Spleen (tissue), 11 donors: ENCODE results near the gene GNMT. TPM values are rescaled to one million over a fixed set of nuclear protein-coding genes. Genes with fewer than 3 reads are reported as not detected.
A peak's percentile ranks its signal among the peaks of the same experiment; 100 is the strongest.

Source experiments
- DNase-seq: peaks from one replicate; pipeline ENCODE4 v3.0.0-alpha.2; 2020
- H3K27ac ChIP-seq, 8 donors: fragments of 200-600 bp; sonication (generic) in 7 of 8; 1 replicate in 4 of 8; 2 replicates in 4 of 8; pipeline versions ENCODE4 v1.5.0 to v1.8.0; 2016 to 2021; ENCODE audit warnings: inconsistent platforms in 4 of 8, mild to moderate bottlenecking in 4 of 8, moderate library complexity in 1 of 8
- H3K27me3 ChIP-seq, 7 donors: fragments of 200-600 bp; sonication (generic) in 6 of 7; replicated peaks in 1 of 7; 1 replicate in 4 of 7; 2 replicates in 3 of 7; pipeline versions ENCODE4 v1.5.0 to v1.8.0; 2016 to 2021; ENCODE audit warnings: inconsistent platforms in 3 of 7, mild to moderate bottlenecking in 1 of 7
- H3K36me3 ChIP-seq, 6 donors: fragments of 200-600 bp; sonication (generic) in 5 of 6; 1 replicate in 4 of 6; 2 replicates in 2 of 6; pipeline versions ENCODE4 v1.5.0 to v1.8.0; 2016 to 2021; ENCODE audit warnings: inconsistent platforms in 2 of 6
- H3K4me1 ChIP-seq, 6 donors: fragments of 200-600 bp; sonication (generic) in 5 of 6; 1 replicate in 3 of 6; 2 replicates in 3 of 6; pipeline versions ENCODE4 v1.5.0 to v1.8.0; 2016 to 2021; ENCODE audit warnings: inconsistent platforms in 3 of 6
- H3K4me3 ChIP-seq, 8 donors: fragments of 200-600 bp; sonication (generic) in 7 of 8; 1 replicate in 4 of 8; 2 replicates in 4 of 8; pipeline versions ENCODE4 v1.5.0 to v1.8.0; 2016 to 2021; ENCODE audit warnings: inconsistent platforms in 4 of 8, mild to moderate bottlenecking in 4 of 8, moderate library complexity in 2 of 8
- H3K9me3 ChIP-seq, 8 donors: fragments of 200-600 bp; sonication (generic) in 7 of 8; 1 replicate in 4 of 8; 2 replicates in 4 of 8; pipeline versions ENCODE4 v1.5.0 to v1.8.0; 2016 to 2021; ENCODE audit warnings: inconsistent platforms in 4 of 8
- POLR2A ChIP-seq, 3 donors: fragments of 450-650 bp; IDR thresholded peaks; one replicate each; pipeline ENCODE4 v1.5.1; 2017; ENCODE audit warnings: antibody characterized with exemption in 3 of 3, mild to moderate bottlenecking in 1 of 3
- POLR2AphosphoS5 ChIP-seq, 3 donors: sonication (generic); formaldehyde crosslinking; IDR thresholded peaks; one replicate each; pipeline ENCODE4 v1.5.1; 2017; ENCODE audit warnings: antibody characterized with exemption in 3 of 3
- WGBS, 5 donors: extraction: QIAGEN DNeasy Blood & Tissue Kit in 3 of 5; methylation state at CpG; one replicate each; pipeline versions ENCODE4 v1.1.5 to v1.1.7; 2013 to 2018; 5-methylcytosine and 5-hydroxymethylcytosine counted together
- intact Hi-C: fragments of 100-400 bp; cut with DNase I; formaldehyde crosslinking; loops from one replicate; pipeline ENCODE4 v1.15.0; 2023; ENCODE audit warnings: low total_unique reads
- polyA plus RNA-seq, 3 donors: library from polyadenylated mRNA; stranded (reverse); fragments of 200-250 nt; gene quantifications; one replicate each; pipeline ENCODE4 v1.2.1, GENCODE V29; 2013
- total RNA-seq, 7 donors: library from RNA; depleted of rRNA in 3 of 7; stranded (reverse); fragments of >200 nt in 3 of 7; fragmentation: NEBNext Ultra II Directional in 4 of 7; extraction: Animal tissue kit (Norgen Biotek cat#: 25700) in 4 of 7; gene quantifications; one replicate each; pipeline versions ENCODE4 v1.1.0 to v1.2.1, GENCODE V29; 2016 to 2021
- TF ChIP-seq, protein P1 (sequence below), 11 experiments: fragments of 200-600 bp in 7 of 11; fragments of 450-650 bp in 4 of 11; sonication (generic) in 4 of 11; IDR thresholded peaks in 8 of 11; conservative IDR thresholded peaks in 3 of 11; 1 replicate in 7 of 11; 2 replicates in 4 of 11; pipeline versions ENCODE4 v1.4.0 to v1.8.0; 2016 to 2021; ENCODE audit warnings: antibody characterized with exemption in 11 of 11, inconsistent platforms in 4 of 11, mild to moderate bottlenecking in 1 of 11
- donor health status: healthy with polysubstance abuse.
- donor health status: DM: no; HTN: no; CAD: no; lungs with moderate emphysema.
- donor health status: DM: no; HTN: no; CAD: no.
- donor health status: Bipolar disorder and iron deficiency.
- donor health status: healthy.
- donor health status: DM: no; HTN: no; CAD: no.
- donor health status: DM: yes; HTN: yes; CAD: no.

The GNMT gene
- total and polyA plus RNA-seq, 10 donors = 0.68 to 3.0 (median 2.0) TPM

DNA sequence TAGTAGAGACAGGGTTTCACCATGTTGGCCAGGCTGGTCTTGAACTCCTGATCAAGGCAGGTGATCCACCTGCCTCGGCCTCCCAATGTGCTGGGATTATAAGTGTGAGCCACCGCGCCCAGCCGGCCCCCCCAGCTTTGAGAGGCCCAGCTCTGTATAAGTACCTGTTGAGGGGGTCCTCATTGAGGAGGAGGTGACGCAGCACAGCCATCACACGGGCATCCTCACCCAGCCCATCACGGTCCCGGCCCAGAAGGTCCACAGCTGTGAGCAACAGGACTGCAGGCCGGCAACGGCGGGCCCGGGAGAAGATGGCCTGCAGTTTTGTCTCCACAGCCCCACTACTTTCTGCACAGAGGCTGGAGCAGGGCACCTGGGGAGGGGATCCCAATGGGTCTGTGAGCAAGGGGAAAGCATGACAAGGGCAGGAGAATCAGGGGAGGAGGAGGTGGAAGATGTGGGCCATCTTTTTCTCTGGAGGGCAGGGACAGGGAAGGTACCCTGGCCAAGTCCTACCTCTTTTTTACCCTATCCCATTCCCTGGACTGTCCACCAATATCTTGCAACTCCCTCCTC is 7.7 kb downstream of the GNMT start:
- peak; percentile 62 for DNase-seq
- Histone ChIP-seq H3K27me3 (no peaks in the 10 kb centered on the region), H3K36me3 (peaks cover 0 to 98% (median 55%) of the 10 kb centered on the region in 6 donors), H3K27ac (no peak overlapping the region), H3K4me3 (no peak overlapping the region), H3K9me3 (no peaks in the 10 kb centered on the region), H3K4me1 (no peaks in the 10 kb centered on the region)
- TF ChIP-seq POLR2A (IDR thresholded peaks at IDR 0.05) = no peak
- peak in 1 of 3 donors; percentile 14 for TF ChIP-seq POLR2AphosphoS5 (IDR thresholded peaks at IDR 0.05)
- 95 to 97% (median 97%) methylated on average over 9 to 12 of the region's 12 CpGs for WGBS, 5 donors
- intact Hi-C loops = no loop called here

DNA sequence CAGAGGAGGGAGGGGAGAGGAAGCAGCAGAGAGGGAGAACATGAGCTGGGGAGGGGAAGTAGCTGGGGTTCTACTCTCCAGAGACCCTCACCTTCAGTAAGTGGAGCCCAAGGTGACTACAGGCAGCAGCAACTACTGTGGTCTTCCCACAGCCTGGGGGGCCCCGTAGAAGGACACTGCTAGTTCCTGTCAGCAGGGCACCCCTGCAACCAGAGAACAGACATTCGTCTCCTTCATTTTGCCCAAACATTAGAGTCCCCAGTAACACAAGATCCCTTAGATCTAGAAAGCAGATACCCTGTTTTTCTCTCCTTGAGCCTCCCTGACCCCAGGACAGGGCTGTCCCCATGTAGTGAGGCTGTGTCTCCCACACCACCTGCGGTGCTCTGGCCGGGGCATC is 8.2 kb downstream of the GNMT start:
- Histone ChIP-seq H3K4me3 (no peak overlapping the region), H3K9me3 (no peaks in the 10 kb centered on the region), H3K4me1 (peaks cover 0 to 2% (median 0%) of the 10 kb centered on the region in 6 donors), H3K36me3 (peaks cover 0 to 98% (median 52%) of the 10 kb centered on the region in 6 donors), H3K27me3 (no peaks in the 10 kb centered on the region), H3K27ac (no peak overlapping the region)
- DNase-seq = no peak
- 73 to 100% (median 81%) methylated on average over 2 to 4 of the region's 4 CpGs for WGBS, 5 donors
- TF ChIP-seq, protein P1, sequence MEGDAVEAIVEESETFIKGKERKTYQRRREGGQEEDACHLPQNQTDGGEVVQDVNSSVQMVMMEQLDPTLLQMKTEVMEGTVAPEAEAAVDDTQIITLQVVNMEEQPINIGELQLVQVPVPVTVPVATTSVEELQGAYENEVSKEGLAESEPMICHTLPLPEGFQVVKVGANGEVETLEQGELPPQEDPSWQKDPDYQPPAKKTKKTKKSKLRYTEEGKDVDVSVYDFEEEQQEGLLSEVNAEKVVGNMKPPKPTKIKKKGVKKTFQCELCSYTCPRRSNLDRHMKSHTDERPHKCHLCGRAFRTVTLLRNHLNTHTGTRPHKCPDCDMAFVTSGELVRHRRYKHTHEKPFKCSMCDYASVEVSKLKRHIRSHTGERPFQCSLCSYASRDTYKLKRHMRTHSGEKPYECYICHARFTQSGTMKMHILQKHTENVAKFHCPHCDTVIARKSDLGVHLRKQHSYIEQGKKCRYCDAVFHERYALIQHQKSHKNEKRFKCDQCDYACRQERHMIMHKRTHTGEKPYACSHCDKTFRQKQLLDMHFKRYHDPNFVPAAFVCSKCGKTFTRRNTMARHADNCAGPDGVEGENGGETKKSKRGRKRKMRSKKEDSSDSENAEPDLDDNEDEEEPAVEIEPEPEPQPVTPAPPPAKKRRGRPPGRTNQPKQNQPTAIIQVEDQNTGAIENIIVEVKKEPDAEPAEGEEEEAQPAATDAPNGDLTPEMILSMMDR (IDR thresholded peaks at IDR 0.05 in 8 of 11, conservative IDR thresholded peaks at IDR 0.05 in 3 of 11) = no peak
- TF ChIP-seq POLR2AphosphoS5 (IDR thresholded peaks at IDR 0.05) (no peak), POLR2A (IDR thresholded peaks at IDR 0.05) (no peak)
- intact Hi-C loops = no loop called here

DNA sequence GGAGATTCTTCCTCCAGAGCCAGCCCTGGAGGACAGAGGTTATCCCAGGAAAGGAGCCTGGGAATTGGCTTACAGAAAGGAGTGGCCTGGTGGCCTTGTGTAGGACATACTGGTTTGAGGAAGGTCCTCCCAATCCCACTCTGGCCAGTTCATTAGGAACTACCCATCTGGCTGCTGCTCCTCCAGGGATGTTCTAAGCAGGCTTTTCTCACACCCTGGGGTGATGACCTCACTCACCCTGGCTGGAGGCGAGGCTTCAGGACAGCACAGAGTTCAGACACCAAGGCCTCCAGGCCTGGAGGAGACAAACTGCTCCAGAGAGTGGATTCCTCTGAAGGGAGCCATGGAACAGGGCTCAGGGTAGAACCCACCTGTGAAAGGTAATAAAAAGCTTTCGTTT is 8.9 kb downstream of the GNMT start:
- Histone ChIP-seq H3K4me3 (no peak overlapping the region), H3K36me3 (peaks cover 0 to 98% (median 47%) of the 10 kb centered on the region in 6 donors), H3K4me1 (peaks cover 0 to 7% (median 0%) of the 10 kb centered on the region in 6 donors), H3K9me3 (no peaks in the 10 kb centered on the region), H3K27ac (no peak overlapping the region), H3K27me3 (no peaks in the 10 kb centered on the region)
- TF ChIP-seq, protein P1 (IDR thresholded peaks at IDR 0.05 in 8 of 11, conservative IDR thresholded peaks at IDR 0.05 in 3 of 11) = no peak
- TF ChIP-seq POLR2A (IDR thresholded peaks at IDR 0.05) = no peak
- no peak for TF ChIP-seq POLR2AphosphoS5 (IDR thresholded peaks at IDR 0.05)
- DNase-seq = no peak
- 92 to 100% (median 95%) methylated on average over 2 of the region's 2 CpGs for WGBS, 5 donors
- intact Hi-C loops = no loop called here

DNA sequence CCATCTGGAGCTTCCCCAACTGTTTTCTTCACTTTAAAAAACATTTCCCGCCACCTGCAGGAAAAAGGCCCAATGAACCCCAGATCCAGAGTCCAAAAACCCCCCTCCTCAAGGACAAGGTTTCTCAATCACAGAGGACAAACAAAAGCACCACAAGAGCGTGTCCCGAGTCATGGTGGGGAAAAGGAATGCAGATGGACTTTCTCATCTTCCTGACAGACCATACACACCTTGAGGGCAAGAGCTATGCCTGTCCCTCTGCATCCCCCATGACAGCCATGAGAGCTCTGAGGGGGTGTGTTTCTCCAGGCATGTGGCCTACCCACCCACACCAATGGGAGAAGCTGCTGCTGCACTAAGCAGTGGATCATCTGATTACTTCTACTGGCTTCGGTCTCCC is 9.4 kb downstream of the GNMT start:
- Histone ChIP-seq H3K4me1 (peaks cover 0 to 12% (median 1%) of the 10 kb centered on the region in 6 donors), H3K27me3 (no peaks in the 10 kb centered on the region), H3K36me3 (peaks cover 0 to 98% (median 42%) of the 10 kb centered on the region in 6 donors), H3K27ac (no peak overlapping the region), H3K9me3 (no peaks in the 10 kb centered on the region), H3K4me3 (no peak overlapping the region)
- TF ChIP-seq POLR2A (IDR thresholded peaks at IDR 0.05) = no peak
- TF ChIP-seq POLR2AphosphoS5 (IDR thresholded peaks at IDR 0.05) = no peak
- TF ChIP-seq, protein P1 (IDR thresholded peaks at IDR 0.05 in 8 of 11, conservative IDR thresholded peaks at IDR 0.05 in 3 of 11) = no peak
- WGBS, 5 donors = 94 to 97% (median 96%) methylated on average over 3 to 4 of the region's 4 CpGs
- intact Hi-C loops = no loop called here
- DNase-seq = no peak
